Right lobe of liver (tissue), 4 donors: ENCODE results near the gene SH2B2.

Source experiments
- POLR2A ChIP-seq: fragments of 450-650 bp; IDR thresholded peaks from one replicate; pipeline ENCODE4 v1.6.1; 2017; ENCODE audit warnings: antibody characterized with exemption, mild to moderate bottlenecking
- TF ChIP-seq, protein P1 (sequence below), 4 donors: fragments of 200-600 bp in 3 of 4; fragments of 450-650 bp in 1 of 4; IDR thresholded peaks; one replicate each; pipeline versions ENCODE4 v1.5.1 to v1.8.0; 2016 to 2022; ENCODE audit warnings: antibody characterized with exemption in 4 of 4, mild to moderate bottlenecking in 2 of 4
- donor health status: DM: no; HTN: no; CAD: no.
- donor health status: DM: no; HTN: no; CAD: no.
- donor health status: DM: no; HTN: yes; CAD: no.

DNA sequence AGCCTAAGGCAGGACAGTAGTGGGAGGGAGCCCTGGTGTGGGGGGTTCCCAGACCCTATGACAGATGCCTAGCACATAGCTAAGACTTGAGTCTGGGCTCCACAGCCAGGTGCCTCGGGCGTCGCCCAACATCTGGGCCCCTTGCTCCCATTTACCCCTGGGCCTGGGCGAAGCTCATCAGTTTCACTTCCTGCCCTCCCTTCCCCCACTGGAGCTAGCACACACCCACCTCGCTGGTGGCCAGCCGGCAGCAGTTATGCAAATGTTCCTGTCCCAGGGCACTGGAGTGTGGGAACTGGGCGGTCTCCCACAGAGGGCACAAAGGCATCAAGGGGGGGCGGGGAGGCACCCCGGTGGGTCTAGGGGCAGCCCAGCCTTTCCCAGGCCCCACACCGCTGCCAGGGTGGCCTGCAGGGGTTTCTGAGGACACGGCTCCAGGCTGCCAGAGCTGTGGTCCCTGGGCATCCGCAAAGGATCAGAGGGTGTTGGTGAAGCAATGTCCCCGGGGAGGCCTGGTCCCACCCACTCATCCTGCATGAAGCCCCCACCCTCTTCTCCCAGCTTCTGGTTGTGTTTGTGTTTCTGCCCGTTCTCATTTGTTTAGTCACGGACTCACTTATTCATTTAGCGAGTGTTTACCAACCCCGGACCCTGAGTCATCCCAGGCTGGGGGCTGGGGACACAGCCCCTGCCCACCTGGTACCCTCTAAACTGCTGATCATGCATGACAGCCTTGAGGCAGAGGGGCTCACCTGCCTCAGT lies 20.4 kb downstream of the SH2B2 start:
- TF ChIP-seq, protein P1, sequence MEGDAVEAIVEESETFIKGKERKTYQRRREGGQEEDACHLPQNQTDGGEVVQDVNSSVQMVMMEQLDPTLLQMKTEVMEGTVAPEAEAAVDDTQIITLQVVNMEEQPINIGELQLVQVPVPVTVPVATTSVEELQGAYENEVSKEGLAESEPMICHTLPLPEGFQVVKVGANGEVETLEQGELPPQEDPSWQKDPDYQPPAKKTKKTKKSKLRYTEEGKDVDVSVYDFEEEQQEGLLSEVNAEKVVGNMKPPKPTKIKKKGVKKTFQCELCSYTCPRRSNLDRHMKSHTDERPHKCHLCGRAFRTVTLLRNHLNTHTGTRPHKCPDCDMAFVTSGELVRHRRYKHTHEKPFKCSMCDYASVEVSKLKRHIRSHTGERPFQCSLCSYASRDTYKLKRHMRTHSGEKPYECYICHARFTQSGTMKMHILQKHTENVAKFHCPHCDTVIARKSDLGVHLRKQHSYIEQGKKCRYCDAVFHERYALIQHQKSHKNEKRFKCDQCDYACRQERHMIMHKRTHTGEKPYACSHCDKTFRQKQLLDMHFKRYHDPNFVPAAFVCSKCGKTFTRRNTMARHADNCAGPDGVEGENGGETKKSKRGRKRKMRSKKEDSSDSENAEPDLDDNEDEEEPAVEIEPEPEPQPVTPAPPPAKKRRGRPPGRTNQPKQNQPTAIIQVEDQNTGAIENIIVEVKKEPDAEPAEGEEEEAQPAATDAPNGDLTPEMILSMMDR (IDR thresholded peaks at IDR 0.05): no peak
- no peak for TF ChIP-seq POLR2A
